Stimulated activated CD8-positive, alpha-beta memory T cell treated with anti-CD3 and anti-CD28 coated beads, Interleukin-7, amount 100 ng/mL, for 24 hours (primary cell): ENCODE data around the gene SP4.

Experiments
- DNase-seq: peaks from one replicate; pipeline ENCODE4 v3.0.0-alpha.2; 2020; ENCODE audit warnings: low read depth

SP4 gene

GRCh38 chr7:21443149-21443841, 15.4 kb downstream of the SP4 start:
- DNase-seq, result no peak

GRCh38 chr7:21448974-21449373, 21.1 kb downstream of the SP4 start:
- no peak for DNase-seq

- no peak for DNase-seq
These were observed 22.2 kb downstream of the SP4 start for GRCh38 chr7:21450076-21450475.

GRCh38 chr7:21450941-21451340, 23.1 kb downstream of the SP4 start:
- no peak for DNase-seq

GRCh38 chr7:21454182-21454581, 26.3 kb downstream of the SP4 start:
- no peak for DNase-seq

GRCh38 chr7:21454906-21455305, 27.0 kb downstream of the SP4 start:
- DNase-seq, result no peak

- DNase-seq, result no peak
These were observed 33.4 kb downstream of the SP4 start for GRCh38 chr7:21461282-21461681.

GRCh38 chr7:21462081-21462480, 34.2 kb downstream of the SP4 start:
- DNase-seq, result no peak

GRCh38 chr7:21463524-21463923, 35.6 kb downstream of the SP4 start:
- DNase-seq, result no peak

- no peak for DNase-seq
These were observed 41.1 kb downstream of the SP4 start for GRCh38 chr7:21468969-21469368.

GRCh38 chr7:21469894-21470293, 42.0 kb downstream of the SP4 start:
- no peak for DNase-seq

- no peak for DNase-seq
These were observed 44.1 kb downstream of the SP4 start for GRCh38 chr7:21472029-21472428.

GRCh38 chr7:21476429-21476828, 48.5 kb downstream of the SP4 start:
- no peak for DNase-seq

GRCh38 chr7:21480693-21481403, 53.0 kb downstream of the SP4 start:
- DNase-seq, result no peak

- DNase-seq, result no peak
These were observed 58.6 kb downstream of the SP4 start for GRCh38 chr7:21486511-21486910.

- no peak for DNase-seq
These were observed 67.8 kb downstream of the SP4 start for GRCh38 chr7:21495731-21496130.

- no peak for DNase-seq
These were observed 69.2 kb downstream of the SP4 start for GRCh38 chr7:21497072-21497471.

- DNase-seq, result no peak
These were observed 72.4 kb downstream of the SP4 start for GRCh38 chr7:21500117-21500832.

- no peak for DNase-seq
These were observed 76.1 kb downstream of the SP4 start for GRCh38 chr7:21504021-21504420.

GRCh38 chr7:21507627-21508343, 79.9 kb downstream of the SP4 start:
- DNase-seq, result no peak

- DNase-seq, result no peak
These were observed 80.7 kb downstream of the SP4 start for GRCh38 chr7:21508538-21508937.

GRCh38 chr7:21514062-21514461, 86.2 kb downstream of the SP4 start:
- no peak for DNase-seq

GRCh38 chr7:21524680-21525079, 96.8 kb downstream of the SP4 start:
- DNase-seq, result no peak
